ENCODE measurements around the gene ALDH3A1. TPM values are rescaled to one million over a fixed set of nuclear protein-coding genes. Genes with fewer than 3 reads are reported as not detected.

The ALDH3A1 gene
- total RNA-seq, 1 experiment from 2014 or later, result not detected

- H3K4me1 ChIP-seq (ENCODE audit: insufficient read depth, low read length, poor library complexity, severe bottlenecking), result no peaks in the 10 kb centered on the region
- no TSS peak for BruUV-seq (replicated peaks)
- no peak for DNase-seq (ENCODE audit: low spot score)
- ChIA-PET POLR2A (ENCODE audit: low non-redundant PET) (no interaction called here), CTCF (no interaction called here)
- no peaks in the 10 kb centered on the region for H3K27me3 ChIP-seq (replicated peaks; ENCODE audit: insufficient read depth, low read depth, low read length, poor library complexity)
- no peaks in the 10 kb centered on the region for H3K9me3 ChIP-seq (ENCODE audit: low read depth, low read length, poor library complexity, severe bottlenecking)
- H3K4me3 ChIP-seq (ENCODE audit: low read depth, low read length, poor library complexity, severe bottlenecking), result no peak overlapping the region
- peaks cover 12% of the 10 kb centered on the region for H3K36me3 ChIP-seq (ENCODE audit: insufficient read depth, low read length, poor library complexity, severe bottlenecking)
- H3K27ac ChIP-seq (ENCODE audit: low read depth, low read length, poor library complexity, severe bottlenecking), result no peak overlapping the region
- intact Hi-C loops (cut with micrococcal nuclease; ENCODE audit: unreplicated experiment), result no loop called here
- no peak for TF ChIP-seq EZH2 (IDR thresholded peaks at IDR 0.05; ENCODE audit: borderline replicate concordance, low read depth, low read length, poor library complexity, severe bottlenecking)
- no peak for TF ChIP-seq CTCF (conservative IDR thresholded peaks at IDR 0.05; ENCODE audit: low read depth, low read length)
These were observed 24.0 kb upstream of the ALDH3A1 start for GRCh38 chr17:19771971-19772630.

- intact Hi-C loops (cut with micrococcal nuclease; ENCODE audit: unreplicated experiment), result no loop called here
- H3K9me3 ChIP-seq (ENCODE audit: low read depth, low read length, poor library complexity, severe bottlenecking), result no peaks in the 10 kb centered on the region
- no peak for DNase-seq (ENCODE audit: low spot score)
- peaks cover 11% of the 10 kb centered on the region for H3K36me3 ChIP-seq (ENCODE audit: insufficient read depth, low read length, poor library complexity, severe bottlenecking)
- no peaks in the 10 kb centered on the region for H3K27me3 ChIP-seq (replicated peaks; ENCODE audit: insufficient read depth, low read depth, low read length, poor library complexity)
- H3K4me1 ChIP-seq (ENCODE audit: insufficient read depth, low read length, poor library complexity, severe bottlenecking), result no peaks in the 10 kb centered on the region
- no TSS peak for BruUV-seq (replicated peaks)
- no peak overlapping the region for H3K27ac ChIP-seq (ENCODE audit: low read depth, low read length, poor library complexity, severe bottlenecking)
- ChIA-PET POLR2A (ENCODE audit: low non-redundant PET) (no interaction called here), CTCF (interaction anchor here (1.1 kb wide), 1 partner anchor 9 kb away, joined by 3 read pairs; no protein-coding TSS in a partner anchor)
- TF ChIP-seq CTCF (conservative IDR thresholded peaks at IDR 0.05; ENCODE audit: low read depth, low read length) (no peak), EZH2 (IDR thresholded peaks at IDR 0.05; ENCODE audit: borderline replicate concordance, low read depth, low read length, poor library complexity, severe bottlenecking) (no peak)
- no peak overlapping the region for H3K4me3 ChIP-seq (ENCODE audit: low read depth, low read length, poor library complexity, severe bottlenecking)
These were observed 23.1 kb upstream of the ALDH3A1 start for GRCh38 chr17:19770985-19771735.

GRCh38 chr17:19769946-19770652 is 22.0 kb upstream of the ALDH3A1 start:
- BruUV-seq (replicated peaks), result no TSS peak
- DNase-seq (ENCODE audit: low spot score), result no peak
- no peaks in the 10 kb centered on the region for H3K4me1 ChIP-seq (ENCODE audit: insufficient read depth, low read length, poor library complexity, severe bottlenecking)
- ChIA-PET POLR2A (ENCODE audit: low non-redundant PET) (no interaction called here), CTCF (interaction anchor here (0.6 kb wide), 1 partner anchor 1145 kb away, joined by 3 read pairs; no protein-coding TSS in a partner anchor)
- no peaks in the 10 kb centered on the region for H3K27me3 ChIP-seq (replicated peaks; ENCODE audit: insufficient read depth, low read depth, low read length, poor library complexity)
- TF ChIP-seq CTCF (conservative IDR thresholded peaks at IDR 0.05; ENCODE audit: low read depth, low read length), result no peak
- H3K9me3 ChIP-seq (ENCODE audit: low read depth, low read length, poor library complexity, severe bottlenecking), result no peaks in the 10 kb centered on the region
- H3K27ac ChIP-seq (ENCODE audit: low read depth, low read length, poor library complexity, severe bottlenecking), result no peak overlapping the region
- peaks cover under 1% of the 10 kb centered on the region for H3K36me3 ChIP-seq (ENCODE audit: insufficient read depth, low read length, poor library complexity, severe bottlenecking)
- H3K4me3 ChIP-seq (ENCODE audit: low read depth, low read length, poor library complexity, severe bottlenecking), result no peak overlapping the region
- intact Hi-C loops (cut with micrococcal nuclease; ENCODE audit: unreplicated experiment), result no loop called here

Data from A673 (cell line).